ENCODE measurements around the gene IFFO2.
A peak's percentile ranks its signal among the peaks of the same experiment; 100 is the strongest.

The IFFO2 gene

GRCh38 chr1:18950401-18951026 lies 6.0 kb downstream of the IFFO2 start:
- FAIRE-seq (no peak), DNase-seq (ENCODE audit: insufficient read length, low spot score) (no peak)

DNA sequence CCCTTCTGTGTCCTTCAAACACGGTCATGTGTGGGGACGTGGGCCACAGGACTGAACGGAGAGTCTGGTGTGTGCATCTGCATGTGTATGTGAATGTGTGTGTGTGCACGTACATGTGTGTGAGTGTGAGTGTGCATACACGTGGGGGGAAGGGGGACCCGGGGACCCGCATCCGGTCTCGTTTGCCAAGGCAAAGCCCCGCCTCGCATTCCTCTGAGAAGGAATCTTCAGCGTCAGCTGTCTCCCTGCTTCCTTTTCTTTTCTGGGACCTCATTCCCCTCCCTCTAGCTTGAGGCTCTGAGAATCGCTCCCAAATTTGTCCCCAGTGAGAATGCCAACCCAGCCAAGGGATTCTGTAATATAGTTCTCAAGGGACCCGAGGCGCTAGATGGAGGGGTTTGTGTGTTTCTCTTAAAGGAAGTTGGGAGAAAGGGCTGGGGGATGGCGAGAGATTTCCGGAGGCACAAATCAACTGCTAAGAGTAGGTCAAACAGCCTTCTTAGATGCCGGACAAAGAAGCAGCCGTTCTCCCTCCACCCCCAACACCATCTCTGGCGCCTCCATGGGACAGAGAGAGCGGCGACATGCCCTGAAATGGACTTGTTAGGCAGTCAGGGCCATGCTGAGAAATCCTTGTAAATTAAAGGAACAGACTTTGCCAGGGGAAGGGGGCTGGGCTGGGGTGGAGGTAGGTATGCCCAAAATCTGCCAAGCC lies 6.6 kb downstream of the IFFO2 start:
- DNase-seq (ENCODE audit: insufficient read length, low spot score): no peak
- no peak for TF ChIP-seq POLR2A (IDR thresholded peaks at IDR 0.05; ENCODE audit: low read depth, low read length)
- FAIRE-seq: no peak

More at GRCh38 chr1:18950401-18951026, 6.0 kb downstream of the IFFO2 start:
- no peak for TF ChIP-seq POLR2A (IDR thresholded peaks at IDR 0.05; ENCODE audit: low read depth, low read length)

GRCh38 chr1:18948913-18949685 lies 7.4 kb downstream of the IFFO2 start:
- no peak for FAIRE-seq
- DNase-seq (ENCODE audit: insufficient read length, low spot score): no peak
- no peak for TF ChIP-seq POLR2A (IDR thresholded peaks at IDR 0.05; ENCODE audit: low read depth, low read length)

DNA sequence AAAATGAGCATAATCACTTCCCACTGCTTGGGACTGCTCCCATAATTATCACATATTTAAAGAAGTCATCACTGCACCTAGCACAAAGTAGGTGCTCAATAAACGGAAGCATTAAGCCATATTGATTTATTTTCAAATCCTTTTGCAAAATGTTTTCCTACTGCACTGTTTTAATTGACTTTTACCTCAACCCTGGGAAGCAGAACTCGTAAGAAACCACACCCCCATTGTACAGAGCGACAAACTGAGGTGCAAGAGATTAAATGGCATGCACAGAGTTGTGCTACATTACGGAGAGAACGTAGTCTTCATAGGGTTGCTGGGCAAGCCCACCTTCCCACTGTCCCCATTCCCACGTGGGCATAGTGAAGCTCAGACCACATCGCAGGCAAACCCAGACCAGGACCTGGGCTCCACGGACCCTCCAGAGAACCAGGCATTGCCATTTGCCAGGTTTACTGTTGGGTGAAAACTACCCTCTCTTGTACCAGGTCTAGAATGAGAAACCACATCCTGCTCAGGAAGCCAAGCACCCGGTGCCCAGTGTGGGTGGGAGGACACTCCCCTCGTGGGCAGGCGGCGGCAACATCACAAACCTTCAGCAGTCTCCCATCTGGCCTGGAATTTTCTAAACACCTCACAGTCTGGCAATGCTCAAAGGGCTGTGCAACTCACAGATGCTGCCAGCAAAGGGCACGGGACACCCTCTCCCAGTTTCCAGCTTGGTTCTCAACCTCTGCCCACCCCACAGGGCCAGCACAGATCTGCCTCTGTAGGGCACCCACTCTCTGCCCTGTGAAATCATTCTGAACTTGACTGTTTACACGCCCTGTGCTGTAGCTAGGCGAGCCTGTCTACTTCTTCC lies 8.2 kb downstream of the IFFO2 start:
- TF ChIP-seq POLR2A (IDR thresholded peaks at IDR 0.05; ENCODE audit: low read depth, low read length): no peak
- FAIRE-seq: peak; percentile 91
- DNase-seq (ENCODE audit: insufficient read length, low spot score): peak; percentile 56

GRCh38 chr1:18947570-18947969 lies 8.9 kb downstream of the IFFO2 start:
- DNase-seq (ENCODE audit: insufficient read length, low spot score) (no peak), FAIRE-seq (no peak)
- TF ChIP-seq POLR2A (IDR thresholded peaks at IDR 0.05; ENCODE audit: low read depth, low read length): no peak

- FAIRE-seq: no peak
- no peak for TF ChIP-seq POLR2A (IDR thresholded peaks at IDR 0.05; ENCODE audit: low read depth, low read length)
- no peak for DNase-seq (ENCODE audit: insufficient read length, low spot score)
Observed at GRCh38 chr1:18946550-18947381, 9.7 kb downstream of the IFFO2 start.

GRCh38 chr1:18945401-18945849 lies 11.1 kb downstream of the IFFO2 start:
- no peak for DNase-seq (ENCODE audit: insufficient read length, low spot score)
- no peak for FAIRE-seq
- no peak for TF ChIP-seq POLR2A (IDR thresholded peaks at IDR 0.05; ENCODE audit: low read depth, low read length)

GRCh38 chr1:18944810-18945209 lies 11.7 kb downstream of the IFFO2 start:
- no peak for TF ChIP-seq POLR2A (IDR thresholded peaks at IDR 0.05; ENCODE audit: low read depth, low read length)
- no peak for FAIRE-seq
- DNase-seq (ENCODE audit: insufficient read length, low spot score): no peak

GRCh38 chr1:18943914-18944572 lies 12.4 kb downstream of the IFFO2 start:
- FAIRE-seq (no peak), DNase-seq (ENCODE audit: insufficient read length, low spot score) (no peak)
- TF ChIP-seq POLR2A (IDR thresholded peaks at IDR 0.05; ENCODE audit: low read depth, low read length): no peak

GRCh38 chr1:18943162-18943561 lies 13.3 kb downstream of the IFFO2 start:
- no peak for TF ChIP-seq POLR2A (IDR thresholded peaks at IDR 0.05; ENCODE audit: low read depth, low read length)
- no peak for FAIRE-seq
- no peak for DNase-seq (ENCODE audit: insufficient read length, low spot score)

- FAIRE-seq (no peak), DNase-seq (ENCODE audit: insufficient read length, low spot score) (no peak)
- no peak for TF ChIP-seq POLR2A (IDR thresholded peaks at IDR 0.05; ENCODE audit: low read depth, low read length)
Observed at GRCh38 chr1:18942340-18942739, 14.1 kb downstream of the IFFO2 start.

Data from H54 (cell line).